Body of pancreas (tissue), 4 donors: Measurements from ENCODE around the gene NEB.

Source experiments
- CTCF ChIP-seq, 7 experiments: fragments of 450-650 bp in 4 of 7; fragments of 200-600 bp in 3 of 7; sonication (generic) in 3 of 7; IDR thresholded peaks; one replicate each; pipeline ENCODE4 v1.5.1; 2016 to 2019; ENCODE audit warnings: antibody characterized with exemption in 7 of 7
- POLR2A ChIP-seq, 3 donors: fragments of 450-650 bp; IDR thresholded peaks; one replicate each; pipeline ENCODE4 v1.6.1; 2016; ENCODE audit warnings: antibody characterized with exemption in 3 of 3, mild to moderate bottlenecking in 2 of 3

- TF ChIP-seq POLR2A (IDR thresholded peaks at IDR 0.05) (no peak), CTCF (IDR thresholded peaks at IDR 0.05) (no peak)
Measured at GRCh38 chr2:151624271-151624670, 110.0 kb downstream of the NEB start.
